IMR-90 (cell line): ENCODE results near the gene PRAME. TPM values are rescaled to one million over a fixed set of nuclear protein-coding genes. Genes with fewer than 3 reads are reported as not detected.

ENCODE experiments used
- ATAC-seq: fragments of 200-7000 bp; cut with Tn5 transposase; 2 replicates; pipeline ENCODE4 v1.9.1; 2020; ENCODE audit warnings: low read depth, mild to moderate bottlenecking, moderate library complexity
- BruUV-seq: library from RNA; stranded (reverse); fragments of 400-500 nt; replicated peaks from 2 replicates; lab custom pipeline; 2021; lab: Mats Ljungman, UMichigan
- CTCF ChIA-PET: fragments of 300-600 bp; formaldehyde crosslinking; extraction: SDS; loops from one replicate; lab custom pipeline; 2021; ENCODE audit warnings: antibody characterized with exemption; lab: Yijun Ruan, JAX
- POLR2A ChIA-PET: fragments of 300-600 bp; sonication (Branson Sonifier 250); formaldehyde crosslinking; loops from one replicate; lab custom pipeline; 2022; ENCODE audit warnings: antibody characterized with exemption; ENCODE audit not compliant: unreplicated experiment; lab: Charles Lee
- DNase-seq: peaks from one replicate; pipeline ENCODE4 v3.0.0; 2013
- H2AFZ ChIP-seq: replicated peaks from 2 replicates; pipeline ENCODE3; 2013; ENCODE audit warnings: low read length, mild to moderate bottlenecking; ENCODE audit not compliant: poor library complexity
- H2AK5ac ChIP-seq: 2 replicates; pipeline ENCODE4 v1.6.1; 2013; ENCODE audit warnings: low read depth, low read length, inconsistent platforms
- H2AK9ac ChIP-seq: replicated peaks from 2 replicates; pipeline ENCODE3; 2013; ENCODE audit warnings: mild to moderate bottlenecking, low read depth, low read length, moderate library complexity; ENCODE audit not compliant: poor library complexity
- H2BK120ac ChIP-seq: 2 replicates; pipeline ENCODE4 v1.6.1; 2013; ENCODE audit warnings: low read depth, low read length, inconsistent platforms
- H2BK15ac ChIP-seq: 3 replicates; pipeline ENCODE4 v1.6.1; 2013; ENCODE audit warnings: low read depth, low read length, inconsistent platforms
- H2BK20ac ChIP-seq: 2 replicates; pipeline ENCODE4 v1.6.1; 2013; ENCODE audit warnings: low read depth, mild to moderate bottlenecking, inconsistent platforms, low read length, moderate library complexity
- H2BK5ac ChIP-seq: 2 replicates; pipeline ENCODE4 v1.6.1; 2013; ENCODE audit warnings: mild to moderate bottlenecking, low read depth, low read length, inconsistent platforms; ENCODE audit not compliant: poor library complexity, severe bottlenecking
- H3K14ac ChIP-seq: replicated peaks from 2 replicates; pipeline ENCODE4 v1.6.1; 2013; ENCODE audit warnings: low read depth, low read length, inconsistent platforms
- H3K18ac ChIP-seq: 2 replicates; pipeline ENCODE4 v1.6.1; 2013; ENCODE audit warnings: low read depth, low read length, control low read depth
- H3K23ac ChIP-seq: 2 replicates; pipeline ENCODE4 v1.6.1; 2013; ENCODE audit warnings: low read depth, low read length, inconsistent platforms
- H3K27ac ChIP-seq: 2 replicates; pipeline ENCODE4 v1.5.1; 2013; ENCODE audit warnings: mild to moderate bottlenecking, control low read depth, low read length; ENCODE audit not compliant: insufficient read depth
- H3K27me3 ChIP-seq: 2 replicates; pipeline ENCODE4 v1.6.1; 2013; ENCODE audit warnings: low read length; ENCODE audit not compliant: control insufficient read depth, insufficient read depth
- H3K36me3 ChIP-seq: 2 replicates; pipeline ENCODE4 v1.6.1; 2013; ENCODE audit warnings: low read length, mixed read lengths; ENCODE audit not compliant: control insufficient read depth, insufficient read depth
- H3K4ac ChIP-seq: 2 replicates; pipeline ENCODE4 v1.6.1; 2013; ENCODE audit warnings: low read depth, low read length, inconsistent platforms
- H3K4me1 ChIP-seq: 2 replicates; pipeline ENCODE4 v1.6.1; 2013; ENCODE audit warnings: low read length, mixed read lengths; ENCODE audit not compliant: control insufficient read depth, insufficient read depth
- H3K4me2 ChIP-seq: 2 replicates; pipeline ENCODE4 v1.6.1; 2013; ENCODE audit warnings: low read depth, mild to moderate bottlenecking, control low read depth, low read length, moderate library complexity
- H3K4me3 ChIP-seq: 2 replicates; pipeline ENCODE4 v1.5.1; 2013; ENCODE audit warnings: low read depth, mild to moderate bottlenecking, control low read depth, low read length, moderate library complexity; ENCODE audit not compliant: insufficient read depth
- H3K56ac ChIP-seq: 2 replicates; pipeline ENCODE4 v1.6.1; 2013; ENCODE audit warnings: low read length, inconsistent platforms; ENCODE audit not compliant: insufficient read depth; ENCODE audit errors: extremely low read depth
- H3K79me1 ChIP-seq, 2 experiments: 2 replicates each; pipeline ENCODE4 v1.6.1; 2013; ENCODE audit warnings: low read length in 2 of 2, inconsistent platforms in 1 of 2, low read depth in 1 of 2
- H3K9ac ChIP-seq: 2 replicates; pipeline ENCODE4 v1.6.1; 2013; ENCODE audit warnings: low read depth, low read length, control low read depth
- H3K9me1 ChIP-seq: 2 replicates; pipeline ENCODE4 v1.6.1; 2013; ENCODE audit warnings: low read length, inconsistent platforms; ENCODE audit not compliant: insufficient read depth
- H3K9me3 ChIP-seq: 2 replicates; pipeline ENCODE4 v1.6.1; 2013; ENCODE audit warnings: low read length; ENCODE audit not compliant: control insufficient read depth, insufficient read depth
- H4K20me1 ChIP-seq: 2 replicates; pipeline ENCODE4 v1.6.1; 2013; ENCODE audit warnings: low read length, inconsistent platforms; ENCODE audit not compliant: insufficient read depth
- H4K5ac ChIP-seq: 2 replicates; pipeline ENCODE4 v1.6.1; 2013; ENCODE audit warnings: mild to moderate bottlenecking, low read depth, low read length, control low read depth
- H4K8ac ChIP-seq, 2 experiments: 2 replicates each; pipeline ENCODE4 v1.6.1; 2013; ENCODE audit warnings: low read depth in 2 of 2, low read length in 2 of 2, control low read depth in 1 of 2, inconsistent platforms in 1 of 2
- H4K91ac ChIP-seq: 2 replicates; pipeline ENCODE4 v1.6.1; 2013; ENCODE audit warnings: low read depth, low read length, inconsistent platforms; ENCODE audit not compliant: insufficient read depth
- BHLHE40 ChIP-seq: fragments of 150-350 bp; IDR thresholded peaks from 2 replicates; pipeline ENCODE4 v1.6.1; 2016; ENCODE audit warnings: mild to moderate bottlenecking, low read depth, low read length
- CEBPB ChIP-seq: IDR thresholded peaks from 2 replicates; pipeline ENCODE4 v1.6.1; 2012; ENCODE audit warnings: low read depth, low read length, improper control_type of control experiment
- CHD1 ChIP-seq: IDR thresholded peaks from 2 replicates; pipeline ENCODE4 v1.6.1; 2012; ENCODE audit warnings: low read depth, low read length, improper control_type of control experiment
- CTCF ChIP-seq: conservative IDR thresholded peaks from 2 replicates; pipeline ENCODE4 v1.5.1; 2012; ENCODE audit warnings: mild to moderate bottlenecking, low read depth, low read length, improper control_type of control experiment
- ELK1 ChIP-seq: fragments of 150-350 bp; IDR thresholded peaks from 2 replicates; pipeline ENCODE4 v1.6.1; 2016; ENCODE audit warnings: low read depth, mild to moderate bottlenecking, low read length, moderate library complexity, borderline replicate concordance
- FOS ChIP-seq: fragments of 150-350 bp; IDR thresholded peaks from 2 replicates; pipeline ENCODE4 v1.6.1; 2016; ENCODE audit warnings: low read depth, low read length
- MAFK ChIP-seq: IDR thresholded peaks from 2 replicates; pipeline ENCODE4 v1.6.1; 2012; ENCODE audit warnings: low read depth, low read length, improper control_type of control experiment
- MAZ ChIP-seq: IDR thresholded peaks from 2 replicates; pipeline ENCODE4 v1.6.1; 2012; ENCODE audit warnings: low read depth, mild to moderate bottlenecking, low read length, improper control_type of control experiment, moderate library complexity, borderline replicate concordance
- MXI1 ChIP-seq: IDR thresholded peaks from 2 replicates; pipeline ENCODE4 v1.6.1; 2012; ENCODE audit warnings: low read depth, mild to moderate bottlenecking, low read length, moderate library complexity, borderline replicate concordance
- NFE2L2 ChIP-seq: fragments of 150-350 bp; IDR thresholded peaks from 2 replicates; pipeline ENCODE4 v1.6.1; 2016; ENCODE audit warnings: low read depth, mild to moderate bottlenecking, low read length
- POLR2A ChIP-seq: IDR thresholded peaks from 2 replicates; pipeline ENCODE4 v1.6.1; 2012; ENCODE audit warnings: mild to moderate bottlenecking, low read depth, low read length
- RAD21 ChIP-seq: IDR thresholded peaks from 2 replicates; pipeline ENCODE4 v1.6.1; 2012; ENCODE audit warnings: low read length, improper control_type of control experiment
- RCOR1 ChIP-seq: IDR thresholded peaks from 2 replicates; pipeline ENCODE4 v1.6.1; 2012; ENCODE audit warnings: mild to moderate bottlenecking, low read length, improper control_type of control experiment; ENCODE audit not compliant: insufficient replicate concordance
- RFX5 ChIP-seq: IDR thresholded peaks from 2 replicates; pipeline ENCODE4 v1.8.0; 2012; ENCODE audit warnings: low read depth, mild to moderate bottlenecking, low read length, moderate library complexity
- SMC3 ChIP-seq: fragments of 150-350 bp; IDR thresholded peaks from 2 replicates; pipeline ENCODE4 v1.6.1; 2016; ENCODE audit warnings: low read depth, mild to moderate bottlenecking, antibody characterized with exemption, low read length, moderate library complexity
- USF2 ChIP-seq: fragments of 150-350 bp; IDR thresholded peaks from 2 replicates; pipeline ENCODE4 v1.6.1; 2017; ENCODE audit warnings: mild to moderate bottlenecking, antibody characterized with exemption, low read length, low read depth
- WGBS, 2 experiments: methylation state at CpG; one replicate each; pipeline versions ENCODE4 v1.1.5 to v1.1.7; 2013; ENCODE audit warnings: missing lambda C conversion rate in 2 of 2; ENCODE audit not compliant: insufficient read length in 1 of 2; ENCODE audit errors: extremely low coverage in 2 of 2; 5-methylcytosine and 5-hydroxymethylcytosine counted together
- dilution Hi-C: fragments of 300-500 bp; cut with HindIII; formaldehyde crosslinking; loops from one replicate; pipeline ENCODE4 v1.14.3; 2018; ENCODE audit warnings: low sequenced_read_pairs; ENCODE audit not compliant: unreplicated experiment
- in situ Hi-C: fragments of 300-500 bp; cut with MboI; formaldehyde crosslinking; loops from 3 replicates; pipeline ENCODE4 v1.14.3; 2019; ENCODE audit warnings: low sequenced_read_pairs, inconsistent platforms, mixed read lengths
- intact Hi-C: fragments of 100-400 bp; cut with micrococcal nuclease; formaldehyde crosslinking; loops from 2 replicates; pipeline ENCODE4 v1.10.0; 2022
- polyA plus RNA-seq, 3 experiments: library from polyadenylated mRNA; depleted of rRNA; stranded (reverse); fragments of >200 nt; gene quantifications; 2 replicates each; pipeline ENCODE4 v1.2.3, GENCODE V29; 2012; ENCODE audit warnings: low replicate concordance in 1 of 3
- total RNA-seq: library from RNA; depleted of rRNA; stranded (reverse); fragments of >200 nt; gene quantifications from 2 replicates; pipeline ENCODE4 v1.2.3, GENCODE V29; 2012

The PRAME gene
- total and polyA plus RNA-seq, 2 of the 4 experiments (the other 2 are of a cell fraction), result not detected

GRCh38 chr22:22554587-22555284 lies 4.3 kb downstream of the PRAME start:
- no TSS peak for BruUV-seq
- in situ Hi-C loops (no loop called here), dilution Hi-C loops (no loop called here), intact Hi-C loops (no loop called here)
- no peak overlapping the region for H3K18ac ChIP-seq
- H2AFZ ChIP-seq, result no peak overlapping the region
- no peak overlapping the region for H3K4ac ChIP-seq
- no peaks in the 10 kb centered on the region for H3K79me1 ChIP-seq
- no peak overlapping the region for H2BK120ac ChIP-seq
- H3K36me3 ChIP-seq, result no peaks in the 10 kb centered on the region
- WGBS, 2 experiments, result no CpG with 5 or more reads among the region's 4 CpGs
- no peaks in the 10 kb centered on the region for H4K20me1 ChIP-seq
- no peak for ATAC-seq
- no peak overlapping the region for H2BK20ac ChIP-seq
- no peak overlapping the region for H2AK5ac ChIP-seq
- TF ChIP-seq POLR2A (no peak), FOS (no peak), CTCF (no peak), RAD21 (no peak), MAZ (no peak), USF2 (no peak), MXI1 (no peak), NFE2L2 (no peak), CHD1 (no peak), ELK1 (no peak), BHLHE40 (no peak), RCOR1 (no peak), MAFK (no peak), SMC3 (no peak), CEBPB (no peak), RFX5 (no peak)
- no peak overlapping the region for H3K56ac ChIP-seq
- no peak overlapping the region for H4K5ac ChIP-seq
- ChIA-PET CTCF (no interaction called here), POLR2A (no interaction called here)
- H3K14ac ChIP-seq, result no peak overlapping the region
- H2BK15ac ChIP-seq, result no peak overlapping the region
- no peaks in the 10 kb centered on the region for H3K4me1 ChIP-seq
- H3K9me1 ChIP-seq, result no peaks in the 10 kb centered on the region
- H3K4me2 ChIP-seq, result no peak overlapping the region
- peaks cover 6% of the 10 kb centered on the region for H3K27me3 ChIP-seq
- H3K9me3 ChIP-seq, result no peaks in the 10 kb centered on the region
- no peak for DNase-seq
- no peak overlapping the region for H4K8ac ChIP-seq
- H3K4me3 ChIP-seq, result no peak overlapping the region
- H3K23ac ChIP-seq, result no peak overlapping the region
- H3K9ac ChIP-seq, result no peak overlapping the region
- H2BK5ac ChIP-seq, result no peak overlapping the region
- H2AK9ac ChIP-seq, result no peak overlapping the region
- no peak overlapping the region for H3K27ac ChIP-seq
- no peak overlapping the region for H4K91ac ChIP-seq
